ENCODE data around the gene VTI1A. TPM values are rescaled to one million over a fixed set of nuclear protein-coding genes. Genes with fewer than 3 reads are reported as not detected.

VTI1A gene
- total and polyA plus RNA-seq, 2 of the 4 experiments (the other 2 are of a cell fraction) = 9.7 to 24.9 TPM

DNA sequence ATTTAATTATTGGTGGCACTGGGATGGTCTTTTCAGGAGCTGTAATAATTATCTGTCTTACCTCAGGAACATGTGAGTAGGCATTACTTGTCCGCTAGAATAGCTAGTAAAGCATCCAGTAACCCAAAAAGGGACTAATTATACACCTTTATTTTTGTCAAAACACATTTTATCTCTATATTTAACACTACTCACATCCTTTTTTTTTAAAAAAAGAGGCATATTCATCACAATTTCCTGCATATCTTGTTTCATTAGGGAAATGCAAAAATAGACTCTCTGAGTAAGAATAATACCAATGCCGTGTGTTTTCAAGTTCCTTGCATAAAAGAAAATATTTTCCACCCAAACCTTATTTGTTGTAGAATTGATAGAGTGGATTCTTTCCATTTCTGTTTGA lies 99.5 kb downstream of the VTI1A start:
- Histone ChIP-seq H3K56ac (ENCODE audit: extremely low read depth, insufficient read depth, low read length) (no peak overlapping the region), H2BK15ac (ENCODE audit: low read depth, low read length) (no peak overlapping the region), H3K27ac (ENCODE audit: insufficient read depth, low read length) (no peak overlapping the region), H2BK120ac (ENCODE audit: low read depth, low read length) (no peak overlapping the region), H2BK5ac (ENCODE audit: low read depth, low read length, poor library complexity, severe bottlenecking) (no peak overlapping the region), H3K9me1 (ENCODE audit: insufficient read depth, low read length) (0 out of 2 replicates have a peak, but pooled peaks cover 5% of the 10 kb centered on the region), H3K27me3 (ENCODE audit: control insufficient read depth, insufficient read depth, low read length) (no peaks in the 10 kb centered on the region), H3K79me1 (ENCODE audit: low read depth in 1 of 2, low read length in 2 of 2) (peaks cover 3 to 7% of the 10 kb centered on the region in 2 experiments; a peak in 2 of 4 replicates), H3K18ac (ENCODE audit: low read depth, low read length) (no peak overlapping the region), H2AFZ (replicated peaks; ENCODE audit: low read length, poor library complexity) (no peak overlapping the region), H3K4me2 (ENCODE audit: low read depth, low read length) (no peak overlapping the region), H2BK20ac (ENCODE audit: low read depth, low read length) (no peak overlapping the region), H3K9ac (ENCODE audit: low read depth, low read length) (no peak overlapping the region), H4K8ac (ENCODE audit: low read depth in 2 of 2, low read length in 2 of 2) (no peak overlapping the region), H3K36me3 (ENCODE audit: control insufficient read depth, insufficient read depth, low read length) (peaks cover 4% of the 10 kb centered on the region; the same call in 1 of the 2 replicates), H3K4ac (ENCODE audit: low read depth, low read length) (no peak overlapping the region), H3K4me3 (ENCODE audit: insufficient read depth, low read depth, low read length) (no peak overlapping the region), H2AK5ac (ENCODE audit: low read depth, low read length) (no peak overlapping the region), H4K5ac (ENCODE audit: low read depth, low read length) (no peak overlapping the region), H3K14ac (replicated peaks; ENCODE audit: low read depth, low read length) (no peak overlapping the region), H4K91ac (ENCODE audit: insufficient read depth, low read depth, low read length) (no peak overlapping the region), H3K9me3 (ENCODE audit: control insufficient read depth, insufficient read depth, low read length) (no peaks in the 10 kb centered on the region), H2AK9ac (replicated peaks; ENCODE audit: low read depth, low read length, poor library complexity) (no peak overlapping the region), H3K23ac (ENCODE audit: low read depth, low read length) (no peak overlapping the region), H4K20me1 (ENCODE audit: insufficient read depth, low read length) (no peaks in the 10 kb centered on the region; the same call in 1 of the 2 replicates), H3K4me1 (ENCODE audit: control insufficient read depth, insufficient read depth, low read length) (no peaks in the 10 kb centered on the region)
- CTCF ChIA-PET = no interaction called here
- WGBS, 2 experiments (ENCODE audit: extremely low coverage in 2 of 2, insufficient read length in 1 of 2) = 100% methylated on average over 1 of the region's 2 CpGs; no CpG with 5 or more reads in 1 of the 2 experiments
- TF ChIP-seq SMC3 (IDR thresholded peaks at IDR 0.05; ENCODE audit: low read depth, low read length) (no peak), MAZ (IDR thresholded peaks at IDR 0.05; ENCODE audit: borderline replicate concordance, low read depth, low read length) (no peak), CEBPB (IDR thresholded peaks at IDR 0.05; ENCODE audit: low read depth, low read length) (no peak), RFX5 (IDR thresholded peaks at IDR 0.05; ENCODE audit: low read depth, low read length) (no peak), BHLHE40 (IDR thresholded peaks at IDR 0.05; ENCODE audit: low read depth, low read length) (no peak), NFE2L2 (IDR thresholded peaks at IDR 0.05; ENCODE audit: low read depth, low read length) (no peak), CHD1 (IDR thresholded peaks at IDR 0.05; ENCODE audit: low read depth, low read length) (no peak), FOS (IDR thresholded peaks at IDR 0.05; ENCODE audit: low read depth, low read length) (no peak), RAD21 (IDR thresholded peaks at IDR 0.05; ENCODE audit: low read length) (no peak), MXI1 (IDR thresholded peaks at IDR 0.05; ENCODE audit: borderline replicate concordance, low read depth, low read length) (no peak), MAFK (IDR thresholded peaks at IDR 0.05; ENCODE audit: low read depth, low read length) (no peak), POLR2A (IDR thresholded peaks at IDR 0.05; ENCODE audit: low read depth, low read length) (no peak), RCOR1 (IDR thresholded peaks at IDR 0.05; ENCODE audit: insufficient replicate concordance, low read length) (no peak)
- TF ChIP-seq, protein P1, sequence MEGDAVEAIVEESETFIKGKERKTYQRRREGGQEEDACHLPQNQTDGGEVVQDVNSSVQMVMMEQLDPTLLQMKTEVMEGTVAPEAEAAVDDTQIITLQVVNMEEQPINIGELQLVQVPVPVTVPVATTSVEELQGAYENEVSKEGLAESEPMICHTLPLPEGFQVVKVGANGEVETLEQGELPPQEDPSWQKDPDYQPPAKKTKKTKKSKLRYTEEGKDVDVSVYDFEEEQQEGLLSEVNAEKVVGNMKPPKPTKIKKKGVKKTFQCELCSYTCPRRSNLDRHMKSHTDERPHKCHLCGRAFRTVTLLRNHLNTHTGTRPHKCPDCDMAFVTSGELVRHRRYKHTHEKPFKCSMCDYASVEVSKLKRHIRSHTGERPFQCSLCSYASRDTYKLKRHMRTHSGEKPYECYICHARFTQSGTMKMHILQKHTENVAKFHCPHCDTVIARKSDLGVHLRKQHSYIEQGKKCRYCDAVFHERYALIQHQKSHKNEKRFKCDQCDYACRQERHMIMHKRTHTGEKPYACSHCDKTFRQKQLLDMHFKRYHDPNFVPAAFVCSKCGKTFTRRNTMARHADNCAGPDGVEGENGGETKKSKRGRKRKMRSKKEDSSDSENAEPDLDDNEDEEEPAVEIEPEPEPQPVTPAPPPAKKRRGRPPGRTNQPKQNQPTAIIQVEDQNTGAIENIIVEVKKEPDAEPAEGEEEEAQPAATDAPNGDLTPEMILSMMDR (conservative IDR thresholded peaks at IDR 0.05; ENCODE audit: low read depth, low read length) = no peak
- TF ChIP-seq, protein P2, sequence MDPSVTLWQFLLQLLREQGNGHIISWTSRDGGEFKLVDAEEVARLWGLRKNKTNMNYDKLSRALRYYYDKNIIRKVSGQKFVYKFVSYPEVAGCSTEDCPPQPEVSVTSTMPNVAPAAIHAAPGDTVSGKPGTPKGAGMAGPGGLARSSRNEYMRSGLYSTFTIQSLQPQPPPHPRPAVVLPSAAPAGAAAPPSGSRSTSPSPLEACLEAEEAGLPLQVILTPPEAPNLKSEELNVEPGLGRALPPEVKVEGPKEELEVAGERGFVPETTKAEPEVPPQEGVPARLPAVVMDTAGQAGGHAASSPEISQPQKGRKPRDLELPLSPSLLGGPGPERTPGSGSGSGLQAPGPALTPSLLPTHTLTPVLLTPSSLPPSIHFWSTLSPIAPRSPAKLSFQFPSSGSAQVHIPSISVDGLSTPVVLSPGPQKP (IDR thresholded peaks at IDR 0.05; ENCODE audit: borderline replicate concordance, low read depth, low read length) = no peak
- TF ChIP-seq, protein P3, sequence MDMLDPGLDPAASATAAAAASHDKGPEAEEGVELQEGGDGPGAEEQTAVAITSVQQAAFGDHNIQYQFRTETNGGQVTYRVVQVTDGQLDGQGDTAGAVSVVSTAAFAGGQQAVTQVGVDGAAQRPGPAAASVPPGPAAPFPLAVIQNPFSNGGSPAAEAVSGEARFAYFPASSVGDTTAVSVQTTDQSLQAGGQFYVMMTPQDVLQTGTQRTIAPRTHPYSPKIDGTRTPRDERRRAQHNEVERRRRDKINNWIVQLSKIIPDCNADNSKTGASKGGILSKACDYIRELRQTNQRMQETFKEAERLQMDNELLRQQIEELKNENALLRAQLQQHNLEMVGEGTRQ (IDR thresholded peaks at IDR 0.05; ENCODE audit: low read depth, low read length) = no peak
- in situ Hi-C loops (cut with MboI; ENCODE audit: low sequenced_read_pairs) = no loop called here
- POLR2A ChIA-PET (ENCODE audit: unreplicated experiment) = no interaction called here
- intact Hi-C loops (cut with micrococcal nuclease) = no loop called here
- DNase-seq (no peak), ATAC-seq (ENCODE audit: low read depth) (no peak)
- dilution Hi-C loops (cut with HindIII; ENCODE audit: low sequenced_read_pairs, unreplicated experiment) = no loop called here
- BruUV-seq (replicated peaks) = no TSS peak

Measured in IMR-90 (cell line).